Stromal cell of bone marrow (primary cell): ENCODE results near the gene MORF4L1.
A peak's percentile ranks its signal among the peaks of the same experiment; 100 is the strongest.
"Not testable (repeated sequence)": the region's sequence is repeated elsewhere in the genome, so short reads cannot be mapped to it uniquely, and the experiment has no call there.

Experiments used
- DNase-seq: peaks from one replicate; pipeline ENCODE4 v3.0.0-alpha.2; 2012; ENCODE audit warnings: low read depth

The MORF4L1 gene

GRCh38 chr15:78859971-78860719, 12.5 kb upstream of the MORF4L1 start:
- DNase-seq = no peak

- not testable (repeated sequence) for DNase-seq
These were observed 7.1 kb upstream of the MORF4L1 start for GRCh38 chr15:78865585-78865984.

DNA sequence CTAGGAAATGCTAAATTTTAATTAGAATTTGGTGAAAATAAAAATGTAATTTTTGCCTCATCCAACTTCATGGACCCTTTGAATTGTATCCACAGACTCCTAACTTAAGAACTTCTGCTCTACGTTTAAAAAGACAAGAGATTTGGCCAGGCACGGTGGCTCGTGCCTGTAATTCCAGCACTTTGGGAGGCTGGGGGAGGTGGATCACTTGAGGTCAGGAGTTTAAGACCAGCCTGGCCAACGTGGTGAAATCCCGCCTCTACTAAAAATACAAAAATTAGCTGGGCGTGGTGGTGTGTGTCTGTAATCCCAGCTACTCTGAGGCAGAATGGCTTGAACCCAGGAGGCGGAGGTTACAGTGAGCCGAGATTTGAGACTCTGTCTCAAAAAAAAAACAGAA, 6.7 kb upstream of the MORF4L1 start:
- not testable (repeated sequence) for DNase-seq

DNA sequence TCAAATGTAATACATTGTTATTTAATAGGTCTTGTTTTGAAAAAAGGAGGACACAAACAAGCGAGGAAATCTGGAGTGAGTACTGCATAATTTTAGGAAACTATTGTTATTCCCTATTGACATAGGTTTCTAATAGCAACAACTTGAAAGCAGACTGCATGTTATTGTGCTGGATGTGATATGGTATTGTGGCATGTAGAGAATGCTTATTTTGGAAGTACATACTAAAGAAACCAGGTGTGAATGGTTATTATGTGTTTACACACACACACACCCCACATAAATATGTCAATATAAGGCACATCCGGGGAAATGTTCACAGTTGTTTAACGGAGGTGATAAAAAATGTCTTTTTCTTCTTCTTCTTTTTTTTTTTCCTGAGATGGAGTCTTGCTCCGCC, 5.9 kb upstream of the MORF4L1 start:
- no peak for DNase-seq

DNA sequence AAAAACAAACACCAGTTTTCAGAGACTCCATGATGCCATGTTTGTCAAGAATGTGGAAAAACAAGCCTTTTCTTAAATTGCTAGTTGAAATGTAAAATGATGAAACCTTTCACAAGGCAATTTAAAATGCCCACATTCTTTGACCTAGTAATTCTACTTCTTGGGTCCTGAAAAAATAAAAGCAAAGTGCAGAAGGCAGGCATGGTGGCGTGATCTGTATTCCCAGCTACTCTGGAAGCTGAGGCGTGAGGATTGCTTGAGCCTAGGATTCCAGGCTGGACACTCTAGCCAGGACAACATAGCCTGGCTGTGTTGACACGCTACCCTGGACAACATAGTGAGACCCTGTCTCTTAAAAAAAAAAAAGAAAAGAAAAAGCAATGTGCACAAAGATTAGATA, 4.3 kb upstream of the MORF4L1 start:
- DNase-seq = no peak

GRCh38 chr15:78871483-78872127, 1.1 kb upstream of the MORF4L1 start:
- not testable (repeated sequence) for DNase-seq

GRCh38 chr15:78872972-78873792, 492 bp downstream of the MORF4L1 start:
- DNase-seq = peak; percentile 70

- DNase-seq = no peak
These were observed 1.4 kb downstream of the MORF4L1 start for GRCh38 chr15:78873793-78874765.

GRCh38 chr15:78875107-78875914, 2.6 kb downstream of the MORF4L1 start:
- no peak for DNase-seq

GRCh38 chr15:78876954-78877353, 4.3 kb downstream of the MORF4L1 start:
- not testable (repeated sequence) for DNase-seq

DNA sequence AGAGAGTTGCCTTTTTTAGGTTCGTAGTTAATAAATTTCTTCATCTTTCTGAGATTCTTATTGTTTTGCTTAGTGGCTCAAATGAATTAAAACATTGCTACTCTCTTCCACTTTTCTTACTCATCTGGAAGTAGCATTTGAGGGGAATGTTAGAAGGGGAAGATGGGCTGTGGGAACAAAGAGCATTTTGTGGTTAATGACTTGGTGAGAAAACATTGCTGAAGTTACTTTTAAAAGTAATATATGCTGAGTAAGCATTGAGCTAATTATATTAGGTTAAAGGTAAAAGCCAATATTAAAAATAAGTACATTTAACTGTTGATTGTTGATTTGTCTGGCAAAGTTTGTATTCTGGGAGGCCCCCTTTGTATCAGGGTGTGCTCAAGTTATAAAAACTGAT, 5.7 kb downstream of the MORF4L1 start:
- no peak for DNase-seq

DNA sequence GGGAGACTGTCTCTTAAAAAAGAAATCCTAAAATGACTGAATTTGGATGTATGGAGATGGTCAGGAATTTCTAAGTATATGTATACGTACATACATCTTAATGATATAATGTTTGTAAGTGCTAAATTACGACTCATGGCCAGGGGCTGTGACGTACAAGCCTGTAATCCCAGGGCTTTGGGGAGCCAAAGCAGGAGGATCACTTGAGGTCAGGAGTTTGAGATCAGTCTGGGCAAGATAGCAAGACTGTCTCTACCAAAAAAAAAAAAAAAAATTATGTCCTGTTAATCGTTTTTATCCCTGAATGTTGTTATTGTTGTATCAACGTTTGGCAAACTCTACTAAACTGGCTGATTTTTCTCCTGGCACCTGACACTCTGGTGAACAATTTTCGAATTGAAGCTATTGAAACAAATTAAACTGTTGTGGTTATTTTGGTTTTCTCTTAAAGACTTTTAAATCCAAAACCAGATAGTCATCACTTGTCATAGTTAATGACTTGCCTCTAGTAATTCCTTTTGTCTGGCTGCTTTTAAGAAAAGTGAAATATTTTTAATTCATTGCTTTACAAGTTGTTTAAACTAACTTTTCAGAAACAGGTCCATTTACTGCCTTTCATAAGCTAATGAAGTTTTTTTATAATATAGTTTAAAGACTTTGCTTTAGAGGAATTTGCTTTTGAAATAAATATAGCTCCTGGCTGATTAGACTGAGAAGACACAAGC, 7.0 kb downstream of the MORF4L1 start:
- DNase-seq = no peak

DNA sequence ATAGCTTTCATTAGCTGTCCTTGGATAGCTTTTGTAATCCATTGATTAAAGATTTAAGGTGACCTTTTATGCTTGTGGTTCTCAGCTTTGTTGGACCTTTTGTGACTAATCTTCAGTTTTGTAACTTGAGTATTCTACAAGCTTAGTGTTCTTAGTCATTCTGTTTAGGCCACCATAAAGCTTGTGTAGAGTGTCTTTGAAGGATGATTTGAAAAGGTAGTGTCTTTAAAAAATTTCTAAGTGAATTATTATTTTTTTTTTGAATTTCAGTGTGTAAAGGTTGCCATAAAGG, 7.5 kb downstream of the MORF4L1 start:
- no peak for DNase-seq

DNA sequence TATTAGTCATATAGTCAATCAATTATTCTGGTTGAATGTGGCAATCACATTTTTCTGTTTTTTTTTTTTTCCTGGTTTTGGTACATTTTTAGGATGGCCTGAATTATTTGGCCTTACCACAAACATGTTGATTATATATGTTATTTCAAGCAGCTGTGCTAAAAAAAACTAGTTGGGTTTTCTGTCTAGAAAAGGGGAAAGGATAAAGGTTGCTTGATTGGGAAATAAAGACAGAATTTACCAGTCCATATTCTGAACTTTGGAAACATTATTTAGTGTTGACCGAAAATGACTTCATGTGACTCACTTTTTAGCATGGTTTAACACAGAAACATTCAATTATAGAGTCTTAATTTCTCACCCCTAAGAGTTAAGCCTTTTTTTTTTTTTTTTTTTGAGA, 8.1 kb downstream of the MORF4L1 start:
- no peak for DNase-seq

- DNase-seq = no peak
These were observed 9.0 kb downstream of the MORF4L1 start for GRCh38 chr15:78881681-78882080.

GRCh38 chr15:78889000-78889399, 16.3 kb downstream of the MORF4L1 start:
- no peak for DNase-seq

DNA sequence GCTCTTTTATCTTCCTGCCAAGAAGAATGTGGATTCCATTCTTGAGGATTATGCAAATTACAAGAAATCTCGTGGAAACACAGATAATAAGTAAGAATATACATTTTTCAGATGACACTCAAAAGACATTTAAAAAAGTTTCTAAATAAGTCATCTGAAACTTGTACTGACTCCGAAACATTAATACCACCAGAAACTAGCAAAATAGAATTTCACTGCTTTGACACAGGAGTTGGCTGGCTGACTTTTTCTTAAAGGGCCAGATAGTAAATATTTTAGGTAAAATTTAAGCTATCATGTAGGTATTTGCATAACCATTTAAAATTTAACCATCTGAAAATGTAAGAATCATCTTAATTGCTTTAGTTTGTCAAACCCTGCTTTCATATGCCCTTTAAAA, 20.8 kb downstream of the MORF4L1 start:
- no peak for DNase-seq

DNA sequence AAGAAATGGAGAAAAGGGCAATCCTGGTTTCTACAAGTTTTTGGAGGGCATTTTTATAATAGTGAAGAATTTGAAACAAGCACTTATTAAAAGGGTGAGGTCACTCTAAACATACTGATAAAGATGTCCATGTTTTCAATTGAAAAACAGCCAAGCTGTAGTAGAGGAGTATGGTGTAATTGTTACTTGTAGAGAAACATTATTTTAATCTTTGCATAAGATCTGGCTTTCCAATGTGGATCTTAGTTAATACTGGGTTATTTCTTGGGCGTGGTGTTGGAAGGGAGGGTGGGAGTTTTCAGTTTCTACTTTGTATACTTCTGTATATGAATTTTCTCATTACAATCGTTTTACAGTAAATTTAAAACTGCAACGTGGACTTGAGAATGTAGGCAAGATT, 22.8 kb downstream of the MORF4L1 start:
- no peak for DNase-seq

DNA sequence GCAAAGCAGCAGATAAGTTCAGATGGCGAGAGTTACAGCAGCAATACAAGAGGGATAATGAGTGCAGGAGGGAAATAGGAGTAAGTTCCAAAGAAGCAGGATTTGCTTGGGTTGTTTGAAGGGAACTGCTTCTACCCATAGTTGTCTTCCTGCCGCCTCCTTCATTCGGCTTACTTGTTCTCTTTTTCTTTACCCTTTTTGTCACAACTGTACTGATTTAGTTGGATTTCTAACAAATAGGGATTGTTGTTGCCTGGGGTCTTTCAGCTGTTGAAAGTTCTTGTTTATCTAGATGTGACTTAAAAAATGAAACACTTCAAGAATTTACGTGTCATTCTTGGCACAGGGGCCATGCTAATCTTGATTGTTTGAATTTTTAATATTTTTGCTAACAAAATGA, 25.9 kb downstream of the MORF4L1 start:
- DNase-seq = no peak

GRCh38 chr15:78900819-78901533, 28.3 kb downstream of the MORF4L1 start:
- not testable (repeated sequence) for DNase-seq
